Uterus (tissue), 4 donors: ENCODE data around the gene CFAP20DC. TPM values are rescaled to one million over a fixed set of nuclear protein-coding genes. Genes with fewer than 3 reads are reported as not detected.

Source experiments
- DNase-seq, 2 donors: peaks; one replicate each; pipeline ENCODE4 v3.0.0-alpha.2; 2019 to 2020
- H3K27ac ChIP-seq, 2 donors: fragments of 200-600 bp; sonication (generic); 1 replicate in 1 of 2; 2 replicates in 1 of 2; pipeline ENCODE4 v1.5.1; 2016 to 2018
- H3K27me3 ChIP-seq, 2 donors: fragments of 200-600 bp; sonication (generic); one replicate each; pipeline ENCODE4 v1.5.1; 2018 to 2019; ENCODE audit warnings: control low read depth in 1 of 2
- H3K36me3 ChIP-seq, 2 donors: fragments of 200-600 bp; sonication (generic); one replicate each; pipeline ENCODE4 v1.5.1; 2019; ENCODE audit warnings: control low read depth in 1 of 2
- H3K4me1 ChIP-seq, 2 donors: fragments of 200-600 bp; sonication (generic); one replicate each; pipeline ENCODE4 v1.5.1; 2018 to 2019; ENCODE audit warnings: control low read depth in 1 of 2
- H3K4me3 ChIP-seq, 2 donors: fragments of 200-600 bp; sonication (generic); 1 replicate in 1 of 2; 2 replicates in 1 of 2; pipeline ENCODE4 v1.5.1; 2018 to 2019; ENCODE audit warnings: mild to moderate bottlenecking in 1 of 2
- H3K9me3 ChIP-seq, 2 donors: fragments of 200-600 bp; sonication (generic); one replicate each; pipeline ENCODE4 v1.5.1; 2019; ENCODE audit warnings: control low read depth in 1 of 2
- POLR2A ChIP-seq, 2 donors: fragments of 450-650 bp; IDR thresholded peaks; one replicate each; pipeline ENCODE4 v1.6.1; 2016; ENCODE audit warnings: antibody characterized with exemption in 2 of 2, mild to moderate bottlenecking in 1 of 2, moderate library complexity in 1 of 2
- intact Hi-C: fragments of 100-400 bp; cut with DNase I; formaldehyde crosslinking; loops from one replicate; pipeline ENCODE4 v1.15.1; 2023; ENCODE audit warnings: low total_unique reads
- total RNA-seq, 4 donors: library from RNA; depleted of rRNA in 3 of 4; stranded (reverse); fragments of >200 nt in 3 of 4; gene quantifications; one replicate each; pipeline versions ENCODE4 v1.1.0 to v1.2.4, GENCODE V29; 2014 to 2023
- TF ChIP-seq, protein P1 (sequence below), 4 experiments: fragments of 200-600 bp in 2 of 4; fragments of 450-650 bp in 2 of 4; sonication (generic) in 2 of 4; IDR thresholded peaks; one replicate each; pipeline ENCODE4 v1.5.1; 2016 to 2019; ENCODE audit warnings: antibody characterized with exemption in 4 of 4, mild to moderate bottlenecking in 2 of 4, moderate library complexity in 1 of 4
- donor health status: DM: yes; HTN: yes; CAD: no.

Gene CFAP20DC
- total RNA-seq, 4 donors from 2014 or later: under 0.01 to 5.1 TPM; not detected in 2

DNA sequence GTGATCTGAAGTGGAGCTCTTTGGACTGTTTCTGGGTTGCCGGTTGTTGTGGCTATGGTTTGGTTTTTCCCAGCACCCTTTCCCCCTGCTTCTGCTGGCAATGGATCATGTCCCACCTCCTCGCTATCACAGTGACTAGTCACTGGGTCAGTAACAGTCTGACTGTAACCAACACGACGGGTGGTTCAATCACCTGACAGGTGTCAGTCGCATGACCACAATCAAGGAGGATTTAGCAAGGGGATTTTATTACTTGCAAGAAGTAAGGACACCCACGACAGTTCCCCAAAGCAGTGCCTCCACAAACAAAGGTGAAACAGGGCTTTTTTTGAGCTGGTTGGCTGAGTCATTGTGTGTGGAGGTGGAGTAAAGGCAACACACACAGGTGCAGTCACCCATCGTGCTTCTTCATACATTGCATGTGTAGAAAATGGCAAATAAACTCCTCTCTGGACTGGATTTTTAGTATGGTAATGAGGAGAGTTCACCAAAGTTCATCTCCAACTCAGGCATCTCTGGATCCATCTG is 324.4 kb downstream of the CFAP20DC start:
- H3K4me1 ChIP-seq: no peaks in the 10 kb centered on the region
- no peak for TF ChIP-seq POLR2A (IDR thresholded peaks at IDR 0.05)
- TF ChIP-seq, protein P1, sequence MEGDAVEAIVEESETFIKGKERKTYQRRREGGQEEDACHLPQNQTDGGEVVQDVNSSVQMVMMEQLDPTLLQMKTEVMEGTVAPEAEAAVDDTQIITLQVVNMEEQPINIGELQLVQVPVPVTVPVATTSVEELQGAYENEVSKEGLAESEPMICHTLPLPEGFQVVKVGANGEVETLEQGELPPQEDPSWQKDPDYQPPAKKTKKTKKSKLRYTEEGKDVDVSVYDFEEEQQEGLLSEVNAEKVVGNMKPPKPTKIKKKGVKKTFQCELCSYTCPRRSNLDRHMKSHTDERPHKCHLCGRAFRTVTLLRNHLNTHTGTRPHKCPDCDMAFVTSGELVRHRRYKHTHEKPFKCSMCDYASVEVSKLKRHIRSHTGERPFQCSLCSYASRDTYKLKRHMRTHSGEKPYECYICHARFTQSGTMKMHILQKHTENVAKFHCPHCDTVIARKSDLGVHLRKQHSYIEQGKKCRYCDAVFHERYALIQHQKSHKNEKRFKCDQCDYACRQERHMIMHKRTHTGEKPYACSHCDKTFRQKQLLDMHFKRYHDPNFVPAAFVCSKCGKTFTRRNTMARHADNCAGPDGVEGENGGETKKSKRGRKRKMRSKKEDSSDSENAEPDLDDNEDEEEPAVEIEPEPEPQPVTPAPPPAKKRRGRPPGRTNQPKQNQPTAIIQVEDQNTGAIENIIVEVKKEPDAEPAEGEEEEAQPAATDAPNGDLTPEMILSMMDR (IDR thresholded peaks at IDR 0.05): no peak
- no peak for DNase-seq
- H3K4me3 ChIP-seq: no peak overlapping the region
- no peaks in the 10 kb centered on the region for H3K36me3 ChIP-seq
- H3K27ac ChIP-seq: no peak overlapping the region
- H3K9me3 ChIP-seq: no peaks in the 10 kb centered on the region
- H3K27me3 ChIP-seq: no peaks in the 10 kb centered on the region
- intact Hi-C loops: no loop called here

DNA sequence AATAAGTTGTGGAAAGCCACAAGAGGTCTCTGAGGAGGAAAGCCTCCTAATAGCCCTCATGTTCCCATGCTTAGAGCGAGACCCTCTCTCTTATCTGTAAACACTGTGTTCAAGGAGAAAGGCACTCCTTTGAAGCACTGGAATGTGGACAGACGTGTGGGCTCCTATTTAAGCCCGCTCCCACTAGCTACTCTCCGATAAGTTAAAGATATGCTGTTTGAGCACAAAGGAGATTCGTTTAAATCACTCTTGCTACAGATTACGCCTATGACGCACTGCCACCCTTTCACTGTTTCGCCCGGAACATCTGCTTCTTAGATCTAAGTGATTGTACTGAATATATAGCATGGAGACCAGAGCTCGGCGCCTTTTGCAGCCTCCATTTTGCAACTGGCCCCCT is 325.5 kb downstream of the CFAP20DC start:
- TF ChIP-seq POLR2A (IDR thresholded peaks at IDR 0.05): no peak
- TF ChIP-seq, protein P1 (IDR thresholded peaks at IDR 0.05): no peak
- intact Hi-C loops: no loop called here

DNA sequence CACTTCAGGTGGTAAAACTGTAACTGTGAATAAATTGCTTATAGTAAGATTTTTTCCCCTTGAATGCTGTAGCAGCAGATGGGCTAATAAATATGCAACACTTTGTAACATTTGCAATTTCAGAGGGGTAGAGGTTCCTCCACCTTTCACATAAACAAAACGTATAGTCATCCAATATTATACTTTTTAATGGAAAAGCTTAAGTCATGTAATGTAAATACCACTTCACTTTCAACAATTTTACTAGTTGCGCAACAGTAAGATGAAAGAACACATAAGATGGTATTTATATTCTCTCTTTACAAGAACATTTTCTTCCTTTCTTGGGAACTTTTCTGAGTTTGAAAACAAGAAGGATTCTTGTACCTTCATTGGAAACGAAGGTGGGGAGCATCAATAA is 326.7 kb downstream of the CFAP20DC start:
- Histone ChIP-seq H3K27me3 (no peaks in the 10 kb centered on the region), H3K36me3 (no peaks in the 10 kb centered on the region), H3K4me1 (no peaks in the 10 kb centered on the region), H3K27ac (no peak overlapping the region), H3K4me3 (no peak overlapping the region), H3K9me3 (no peaks in the 10 kb centered on the region)
- intact Hi-C loops: no loop called here
- TF ChIP-seq, protein P1 (IDR thresholded peaks at IDR 0.05): no peak
- TF ChIP-seq POLR2A (IDR thresholded peaks at IDR 0.05): no peak
- DNase-seq: no peak

More for the DNA sequence above, 325.5 kb downstream of the CFAP20DC start:
- no peaks in the 10 kb centered on the region for H3K9me3 ChIP-seq
- H3K4me3 ChIP-seq: no peak overlapping the region
- H3K4me1 ChIP-seq: no peaks in the 10 kb centered on the region
- no peak for DNase-seq
- H3K27ac ChIP-seq: no peak overlapping the region
- H3K36me3 ChIP-seq: no peaks in the 10 kb centered on the region
- no peaks in the 10 kb centered on the region for H3K27me3 ChIP-seq

DNA sequence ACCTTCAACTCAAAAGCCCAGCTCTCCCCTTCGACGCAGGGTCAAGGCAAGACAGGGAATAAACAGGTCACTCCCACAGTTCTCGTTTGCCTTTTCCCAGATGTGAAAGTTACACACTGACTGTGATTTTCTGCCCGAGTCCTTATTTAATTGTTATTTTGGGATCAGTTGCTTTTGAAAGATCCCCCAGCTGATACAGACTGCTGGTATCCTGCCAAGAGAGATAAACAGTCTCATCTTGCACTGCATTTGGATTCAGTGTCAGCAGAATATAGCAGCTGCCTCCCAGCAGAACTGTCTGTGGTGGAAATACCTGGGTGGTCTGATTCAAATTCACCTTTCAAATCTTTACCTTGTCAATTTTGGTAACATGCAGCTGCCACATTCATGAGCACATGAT is 327.3 kb downstream of the CFAP20DC start:
- Histone ChIP-seq H3K4me3 (no peak overlapping the region), H3K27me3 (no peaks in the 10 kb centered on the region), H3K4me1 (no peaks in the 10 kb centered on the region), H3K9me3 (no peaks in the 10 kb centered on the region), H3K36me3 (no peaks in the 10 kb centered on the region), H3K27ac (no peak overlapping the region)
- TF ChIP-seq POLR2A (IDR thresholded peaks at IDR 0.05): no peak
- TF ChIP-seq, protein P1 (IDR thresholded peaks at IDR 0.05): no peak
- no peak for DNase-seq
- intact Hi-C loops: no loop called here

DNA sequence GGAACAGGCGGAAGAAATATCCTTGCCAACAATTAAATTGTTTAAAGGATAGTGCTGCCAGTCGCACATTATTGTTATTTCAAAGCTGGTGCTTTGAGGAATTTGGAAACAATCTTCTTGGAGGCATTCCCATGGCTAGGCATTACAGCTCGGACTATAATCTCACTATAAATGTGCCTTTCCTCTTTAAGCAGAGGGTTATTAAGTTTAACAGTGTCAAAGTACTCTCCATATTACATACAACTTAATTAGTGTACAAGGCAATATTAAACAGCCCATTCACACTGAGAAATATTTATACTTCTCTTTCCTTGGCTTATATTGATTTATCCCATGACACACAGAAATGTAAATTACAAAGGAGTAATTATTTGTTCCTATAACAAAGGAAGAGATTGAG is 329.3 kb downstream of the CFAP20DC start:
- H3K4me3 ChIP-seq: no peak overlapping the region
- H3K36me3 ChIP-seq: no peaks in the 10 kb centered on the region
- H3K27me3 ChIP-seq: no peaks in the 10 kb centered on the region
- intact Hi-C loops: no loop called here
- H3K9me3 ChIP-seq: no peaks in the 10 kb centered on the region
- no peaks in the 10 kb centered on the region for H3K4me1 ChIP-seq
- TF ChIP-seq, protein P1 (IDR thresholded peaks at IDR 0.05): no peak
- no peak for TF ChIP-seq POLR2A (IDR thresholded peaks at IDR 0.05)
- H3K27ac ChIP-seq: no peak overlapping the region
- DNase-seq: no peak
